RKO (cell line): ENCODE measurements around the gene DDT.
"Not testable (repeated sequence)": the region's sequence is repeated elsewhere in the genome, so short reads cannot be mapped to it uniquely, and the experiment has no call there.

Experiments used
- DNase-seq: peaks from one replicate; pipeline ENCODE4 v3.0.0-alpha.2; 2016; ENCODE audit warnings: low spot score

DDT gene

DNA sequence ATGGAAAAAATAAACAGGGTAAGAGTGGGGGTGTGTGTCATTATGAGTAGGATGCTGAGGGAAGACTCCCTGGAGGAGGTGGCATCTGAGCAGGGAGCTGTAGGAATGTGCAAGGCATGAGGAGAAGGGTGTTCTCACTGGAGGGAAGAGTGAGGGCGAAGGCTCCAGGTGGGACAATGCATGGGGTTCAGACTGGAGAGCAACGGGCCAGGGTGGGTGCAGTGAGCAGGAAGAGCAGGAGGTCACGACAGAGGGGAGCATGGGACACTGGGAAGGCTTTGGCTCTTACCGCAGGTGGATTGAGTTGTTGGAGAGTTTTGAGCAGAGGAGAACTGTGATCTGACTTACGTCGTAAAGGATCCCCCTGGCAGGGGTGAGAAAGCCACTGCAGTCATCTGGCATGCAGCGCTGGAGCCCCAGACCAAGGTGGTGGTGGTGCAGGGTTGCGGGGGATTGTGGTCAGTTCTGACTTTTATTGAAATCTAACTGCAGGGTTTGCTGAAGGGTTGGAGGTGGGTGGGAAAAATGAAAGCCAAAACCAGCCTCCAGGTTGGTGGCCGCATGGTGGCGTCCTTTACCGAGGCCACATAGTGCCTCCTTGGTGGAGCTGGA, 21.3 kb downstream of the DDT start:
- DNase-seq = not testable (repeated sequence)

DNA sequence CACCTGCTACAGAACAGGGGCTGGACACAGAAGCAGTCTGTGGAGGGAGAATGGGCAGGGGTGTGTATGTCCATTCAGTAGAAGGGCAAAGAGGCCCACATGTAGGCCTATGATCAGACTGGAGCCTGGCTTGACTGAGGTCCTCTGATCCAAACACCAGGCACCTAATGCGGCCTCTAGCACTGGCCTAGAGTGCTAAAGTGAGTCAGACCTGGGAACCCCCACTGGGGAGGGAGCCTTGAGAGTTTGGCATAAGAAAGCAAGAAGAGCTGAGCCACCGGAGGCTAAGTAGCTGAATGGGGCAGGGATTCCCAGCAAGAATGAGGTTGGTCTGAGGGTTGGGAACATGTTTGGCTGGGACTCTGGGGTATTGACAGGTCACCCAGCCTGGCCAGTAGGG, 22.9 kb downstream of the DDT start:
- not testable (repeated sequence) for DNase-seq

DNA sequence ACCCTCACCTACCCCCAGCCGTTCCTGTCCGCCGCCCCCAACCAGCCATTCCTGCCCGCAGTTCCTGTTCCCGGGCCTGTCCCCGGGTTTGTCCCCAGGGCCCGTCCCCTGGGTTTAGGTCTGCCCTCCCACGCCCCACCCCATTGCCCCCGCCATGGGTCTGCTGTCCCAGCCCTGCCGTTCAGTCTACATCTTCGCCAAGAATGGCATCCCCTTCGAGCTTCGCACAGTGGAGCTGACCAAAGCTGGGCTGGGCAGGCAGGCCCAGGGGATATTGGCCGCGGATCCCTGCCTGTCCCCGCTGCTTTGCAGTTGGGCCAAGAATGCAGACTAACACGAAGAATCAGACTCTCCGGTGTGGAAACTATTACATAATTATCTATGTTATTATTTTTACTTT, 24.5 kb downstream of the DDT start:
- not testable (repeated sequence) for DNase-seq

- not testable (repeated sequence) for DNase-seq
Observed at GRCh38 chr22:23947391-23947790, 26.9 kb downstream of the DDT start.

- DNase-seq = not testable (repeated sequence)
Observed at GRCh38 chr22:23940166-23940565, 34.1 kb downstream of the DDT start.

DNA sequence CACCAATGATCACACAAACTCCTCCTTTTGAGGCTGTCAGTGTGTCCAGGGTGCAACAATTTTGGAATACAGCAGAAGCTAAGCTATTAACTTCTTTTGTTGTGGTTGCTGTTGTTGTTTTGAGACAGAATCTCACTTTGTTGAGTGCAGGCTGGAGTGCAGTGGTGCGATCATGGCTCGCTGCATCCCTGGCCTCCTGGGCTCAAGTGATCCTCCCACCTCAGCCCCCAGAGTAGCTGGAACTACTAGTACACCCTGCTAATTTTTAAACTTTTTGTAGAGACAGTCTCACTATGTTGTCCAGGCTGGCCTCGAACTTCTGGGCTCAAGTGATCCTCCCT, 35.3 kb downstream of the DDT start:
- DNase-seq = no peak

DNA sequence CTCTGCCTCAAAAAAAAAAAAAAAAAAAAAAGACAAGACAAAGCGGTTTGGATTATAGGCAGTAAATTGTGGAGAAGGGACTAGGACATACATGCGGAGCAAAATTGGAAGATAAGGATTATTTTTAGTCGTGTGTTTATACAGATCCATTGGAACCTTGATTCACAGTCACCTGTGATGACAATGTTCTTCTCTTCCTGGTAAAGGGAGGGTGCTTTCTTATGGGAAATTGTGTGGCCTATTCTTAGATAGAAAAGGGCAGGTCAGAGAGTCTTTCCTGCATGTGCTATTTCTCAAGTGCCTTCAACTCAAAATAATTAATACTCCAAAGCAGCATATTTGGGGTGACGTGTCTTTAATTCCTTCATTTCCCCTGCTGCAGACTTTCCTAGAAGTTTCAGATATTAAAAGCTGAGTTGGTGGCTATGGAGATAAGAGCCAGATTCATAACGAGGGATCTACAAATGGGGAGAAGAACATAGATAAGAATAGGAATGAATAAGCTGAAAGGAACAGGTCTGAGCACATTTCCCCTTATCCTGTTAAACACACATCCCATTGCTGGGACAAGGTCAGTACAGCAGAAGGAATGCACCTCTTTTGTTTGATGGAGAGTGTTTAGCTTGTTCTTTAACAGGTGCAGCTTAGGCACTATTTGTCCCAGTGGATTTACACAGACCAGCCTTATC, 35.8 kb downstream of the DDT start:
- no peak for DNase-seq

DNA sequence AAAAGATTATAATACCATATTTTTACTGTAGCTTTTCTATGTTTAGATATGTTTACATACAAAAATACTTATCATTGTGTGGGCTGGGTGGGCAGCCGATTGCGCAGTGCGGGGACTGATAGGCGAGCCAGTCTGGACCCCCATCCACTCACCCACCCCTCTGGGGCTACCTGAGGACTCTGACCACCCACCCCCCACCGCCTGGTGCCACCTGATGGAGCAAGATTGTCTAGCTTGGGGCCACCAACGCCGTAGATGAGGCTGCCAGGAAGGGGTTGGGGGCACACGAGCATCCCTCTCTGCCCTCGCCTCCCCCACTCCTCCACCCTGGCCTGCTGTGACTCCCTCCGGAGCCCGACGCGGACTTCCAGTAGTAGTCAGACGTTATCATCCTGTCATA, 47.7 kb downstream of the DDT start:
- DNase-seq = no peak

DNA sequence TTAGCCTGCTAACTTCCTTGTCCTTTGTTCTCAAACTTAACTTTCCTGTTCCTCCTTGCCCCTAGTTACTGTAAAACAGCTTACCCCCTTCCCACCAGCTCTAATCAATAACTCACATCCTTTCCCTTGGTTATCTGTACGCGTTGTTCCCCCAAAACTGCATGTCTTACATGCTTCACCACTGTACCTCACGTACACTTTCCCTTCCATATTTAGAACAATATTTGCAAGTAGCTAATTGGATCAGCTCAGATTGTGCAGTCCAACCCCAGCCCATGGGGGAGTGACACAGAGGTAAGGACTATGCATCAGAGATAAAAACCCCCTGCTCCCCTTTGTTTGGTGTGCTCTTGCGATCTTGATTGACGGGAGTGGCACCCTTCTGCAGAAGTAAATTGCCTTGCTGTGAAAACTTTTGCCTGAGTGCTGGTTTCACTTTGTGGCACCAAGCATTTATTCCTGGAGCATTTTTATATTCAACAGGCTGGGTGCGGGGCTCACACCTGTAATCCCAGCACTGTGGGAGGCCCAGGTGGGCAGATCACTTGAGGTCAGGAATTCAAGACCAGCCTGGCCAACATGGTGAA, 49.1 kb downstream of the DDT start:
- DNase-seq = no peak

DNA sequence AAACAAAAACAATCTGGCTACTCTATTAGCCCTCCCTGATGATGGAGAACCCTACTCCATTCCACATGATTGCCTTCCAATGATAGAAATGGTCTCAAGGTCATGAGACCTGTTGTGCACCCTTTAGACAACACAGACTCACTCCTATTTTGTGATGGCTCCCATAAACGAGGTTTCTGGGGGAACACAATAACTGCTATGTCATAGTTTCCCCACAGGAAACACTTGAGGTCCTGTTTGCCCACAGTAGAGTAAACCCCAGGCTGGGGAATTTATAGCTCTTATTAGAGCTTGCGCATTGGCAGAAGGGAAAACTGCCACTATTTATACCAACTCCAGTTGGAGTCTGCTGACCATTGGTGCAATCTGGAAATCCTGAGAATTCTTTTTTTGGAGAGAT, 51.3 kb downstream of the DDT start:
- no peak for DNase-seq

GRCh38 chr22:23921586-23922201, 52.5 kb downstream of the DDT start:
- not testable (repeated sequence) for DNase-seq
